Measurements from ENCODE around the gene HSBP1L1.

The HSBP1L1 gene

GRCh38 chr18:79923896-79924585, 40.4 kb upstream of the HSBP1L1 start:
- no peak overlapping the region for H3K4me3 ChIP-seq (ENCODE audit: low read depth, low read length)
- TF ChIP-seq MAX (IDR thresholded peaks at IDR 0.05; ENCODE audit: low read depth, low read length) (no peak), CTCF (IDR thresholded peaks at IDR 0.05; ENCODE audit: low read depth, low read length) (no peak), POLR2A (IDR thresholded peaks at IDR 0.05; ENCODE audit: extremely low read depth, insufficient read length) (no peak), MYC (IDR thresholded peaks at IDR 0.05; ENCODE audit: low read depth, low read length) (no peak)
- DNase-seq (ENCODE audit: low read depth) = no peak

- H3K4me3 ChIP-seq (ENCODE audit: low read depth, low read length) = no peak overlapping the region
- TF ChIP-seq MYC (IDR thresholded peaks at IDR 0.05; ENCODE audit: low read depth, low read length) = no peak
- TF ChIP-seq MAX (IDR thresholded peaks at IDR 0.05; ENCODE audit: low read depth, low read length) = no peak
- TF ChIP-seq POLR2A (IDR thresholded peaks at IDR 0.05; ENCODE audit: extremely low read depth, insufficient read length) = no peak
- no peak for TF ChIP-seq CTCF (IDR thresholded peaks at IDR 0.05; ENCODE audit: low read depth, low read length)
- DNase-seq (ENCODE audit: low read depth) = no peak
Measured at GRCh38 chr18:79924814-79925731, 39.4 kb upstream of the HSBP1L1 start.

GRCh38 chr18:79926306-79926705, 38.1 kb upstream of the HSBP1L1 start:
- H3K4me3 ChIP-seq (ENCODE audit: low read depth, low read length) = no peak overlapping the region
- TF ChIP-seq POLR2A (IDR thresholded peaks at IDR 0.05; ENCODE audit: extremely low read depth, insufficient read length) (no peak), CTCF (IDR thresholded peaks at IDR 0.05; ENCODE audit: low read depth, low read length) (no peak), MYC (IDR thresholded peaks at IDR 0.05; ENCODE audit: low read depth, low read length) (no peak), MAX (IDR thresholded peaks at IDR 0.05; ENCODE audit: low read depth, low read length) (no peak)
- DNase-seq (ENCODE audit: low read depth) = no peak

GRCh38 chr18:79926715-79927606, 37.5 kb upstream of the HSBP1L1 start:
- H3K4me3 ChIP-seq (ENCODE audit: low read depth, low read length) = no peak overlapping the region
- no peak for DNase-seq (ENCODE audit: low read depth)
- TF ChIP-seq POLR2A (IDR thresholded peaks at IDR 0.05; ENCODE audit: extremely low read depth, insufficient read length) = no peak
- no peak for TF ChIP-seq MAX (IDR thresholded peaks at IDR 0.05; ENCODE audit: low read depth, low read length)
- no peak for TF ChIP-seq MYC (IDR thresholded peaks at IDR 0.05; ENCODE audit: low read depth, low read length)
- TF ChIP-seq CTCF (IDR thresholded peaks at IDR 0.05; ENCODE audit: low read depth, low read length) = no peak

All from NB4 (cell line).